ENCODE measurements around the gene BGN.

The BGN gene

DNA sequence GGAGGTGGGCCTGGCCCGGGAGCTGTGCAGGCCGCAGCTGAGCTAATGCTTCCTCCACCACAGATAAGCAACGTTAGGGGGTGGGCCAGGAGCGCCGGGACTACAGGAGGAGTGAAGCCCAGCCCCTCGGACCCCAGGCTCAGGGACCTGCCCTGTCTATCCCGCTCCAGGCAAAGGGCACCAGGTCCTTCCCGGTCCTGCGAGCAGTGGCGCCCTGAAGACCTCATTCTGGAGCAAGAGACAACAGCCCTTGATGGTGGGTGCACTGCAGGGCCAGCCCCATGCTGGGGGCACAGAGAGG, 48.2 kb upstream of the BGN start:
- no peak overlapping the region for H3K27ac ChIP-seq (ENCODE audit: low read depth, low read length)
- no peaks in the 10 kb centered on the region for H3F3A ChIP-seq (ENCODE audit: insufficient read depth)
- no peaks in the 10 kb centered on the region for H3K36me3 ChIP-seq (ENCODE audit: low read length)
- H3K27me3 ChIP-seq (ENCODE audit: low read length), result no peaks in the 10 kb centered on the region
- no peaks in the 10 kb centered on the region for H3K9me2 ChIP-seq (replicated peaks; ENCODE audit: insufficient read depth, low read length)
- no peaks in the 10 kb centered on the region for H4K20me1 ChIP-seq (ENCODE audit: low read depth, low read length)
- no peak overlapping the region for H2AFZ ChIP-seq (ENCODE audit: low read depth, low read length, severe bottlenecking)
- H3K4me3 ChIP-seq (ENCODE audit: insufficient read depth, low read length, poor library complexity, severe bottlenecking), result no peak overlapping the region
- H3K79me2 ChIP-seq (ENCODE audit: insufficient read depth, low read length), result no peaks in the 10 kb centered on the region
- no peak overlapping the region for H3K9ac ChIP-seq (ENCODE audit: low read length)
- H3K4me2 ChIP-seq (ENCODE audit: low read depth, low read length, poor library complexity, severe bottlenecking), result no peak overlapping the region
- no peaks in the 10 kb centered on the region for H3K9me3 ChIP-seq (ENCODE audit: insufficient read depth, low read length)
- no peak for TF ChIP-seq EZH2phosphoT487 (conservative IDR thresholded peaks at IDR 0.05; ENCODE audit: low read length)
- TF ChIP-seq, protein P1, sequence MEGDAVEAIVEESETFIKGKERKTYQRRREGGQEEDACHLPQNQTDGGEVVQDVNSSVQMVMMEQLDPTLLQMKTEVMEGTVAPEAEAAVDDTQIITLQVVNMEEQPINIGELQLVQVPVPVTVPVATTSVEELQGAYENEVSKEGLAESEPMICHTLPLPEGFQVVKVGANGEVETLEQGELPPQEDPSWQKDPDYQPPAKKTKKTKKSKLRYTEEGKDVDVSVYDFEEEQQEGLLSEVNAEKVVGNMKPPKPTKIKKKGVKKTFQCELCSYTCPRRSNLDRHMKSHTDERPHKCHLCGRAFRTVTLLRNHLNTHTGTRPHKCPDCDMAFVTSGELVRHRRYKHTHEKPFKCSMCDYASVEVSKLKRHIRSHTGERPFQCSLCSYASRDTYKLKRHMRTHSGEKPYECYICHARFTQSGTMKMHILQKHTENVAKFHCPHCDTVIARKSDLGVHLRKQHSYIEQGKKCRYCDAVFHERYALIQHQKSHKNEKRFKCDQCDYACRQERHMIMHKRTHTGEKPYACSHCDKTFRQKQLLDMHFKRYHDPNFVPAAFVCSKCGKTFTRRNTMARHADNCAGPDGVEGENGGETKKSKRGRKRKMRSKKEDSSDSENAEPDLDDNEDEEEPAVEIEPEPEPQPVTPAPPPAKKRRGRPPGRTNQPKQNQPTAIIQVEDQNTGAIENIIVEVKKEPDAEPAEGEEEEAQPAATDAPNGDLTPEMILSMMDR (IDR thresholded peaks at IDR 0.05; ENCODE audit: insufficient read depth, low read length, poor library complexity, severe bottlenecking), result no peak

DNA sequence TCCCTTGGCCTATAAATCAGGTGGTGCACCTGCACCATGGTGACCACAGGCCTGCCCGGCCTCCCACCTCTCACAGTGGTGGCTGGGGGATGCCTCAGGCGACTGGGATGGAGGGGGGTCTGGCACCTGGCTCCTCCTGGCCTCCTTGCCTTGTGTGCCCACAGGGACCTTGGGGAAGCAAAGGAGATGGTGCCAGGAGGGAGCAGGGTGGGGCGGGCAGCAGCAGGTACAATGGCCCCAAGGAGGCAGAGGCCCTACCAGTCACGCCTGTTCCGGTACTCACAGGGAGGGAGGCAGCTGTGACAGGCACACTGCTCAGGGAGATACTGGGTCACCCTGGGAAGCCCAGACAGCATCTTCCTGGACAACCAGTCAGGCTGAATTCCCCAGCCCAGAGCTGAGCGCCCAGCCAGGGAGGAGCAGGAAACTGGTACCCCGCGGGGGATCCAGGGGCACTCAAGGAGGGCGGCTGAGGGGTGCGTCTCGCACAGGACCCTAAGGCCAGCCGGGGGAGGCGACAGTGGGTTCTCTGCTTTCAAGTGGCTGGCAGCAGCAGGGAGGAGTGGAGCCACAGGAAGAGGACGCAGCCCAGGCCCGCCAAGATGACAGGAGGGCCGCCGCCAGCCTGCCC, 47.7 kb upstream of the BGN start:
- no peaks in the 10 kb centered on the region for H3K9me2 ChIP-seq (replicated peaks; ENCODE audit: insufficient read depth, low read length)
- H3K27ac ChIP-seq (ENCODE audit: low read depth, low read length), result no peak overlapping the region
- H4K20me1 ChIP-seq (ENCODE audit: low read depth, low read length), result no peaks in the 10 kb centered on the region
- H3K36me3 ChIP-seq (ENCODE audit: low read length), result no peaks in the 10 kb centered on the region
- H3K79me2 ChIP-seq (ENCODE audit: insufficient read depth, low read length), result no peaks in the 10 kb centered on the region
- H2AFZ ChIP-seq (ENCODE audit: low read depth, low read length, severe bottlenecking), result no peak overlapping the region
- no peak overlapping the region for H3K9ac ChIP-seq (ENCODE audit: low read length)
- no peaks in the 10 kb centered on the region for H3K9me3 ChIP-seq (ENCODE audit: insufficient read depth, low read length)
- no peak overlapping the region for H3K4me3 ChIP-seq (ENCODE audit: insufficient read depth, low read length, poor library complexity, severe bottlenecking)
- H3K27me3 ChIP-seq (ENCODE audit: low read length), result no peaks in the 10 kb centered on the region
- no peak for TF ChIP-seq EZH2phosphoT487 (conservative IDR thresholded peaks at IDR 0.05; ENCODE audit: low read length)
- TF ChIP-seq, protein P1 (IDR thresholded peaks at IDR 0.05; ENCODE audit: insufficient read depth, low read length, poor library complexity, severe bottlenecking), result no peak
- H3F3A ChIP-seq (ENCODE audit: insufficient read depth), result no peaks in the 10 kb centered on the region
- H3K4me2 ChIP-seq (ENCODE audit: low read depth, low read length, poor library complexity, severe bottlenecking), result no peak overlapping the region

DNA sequence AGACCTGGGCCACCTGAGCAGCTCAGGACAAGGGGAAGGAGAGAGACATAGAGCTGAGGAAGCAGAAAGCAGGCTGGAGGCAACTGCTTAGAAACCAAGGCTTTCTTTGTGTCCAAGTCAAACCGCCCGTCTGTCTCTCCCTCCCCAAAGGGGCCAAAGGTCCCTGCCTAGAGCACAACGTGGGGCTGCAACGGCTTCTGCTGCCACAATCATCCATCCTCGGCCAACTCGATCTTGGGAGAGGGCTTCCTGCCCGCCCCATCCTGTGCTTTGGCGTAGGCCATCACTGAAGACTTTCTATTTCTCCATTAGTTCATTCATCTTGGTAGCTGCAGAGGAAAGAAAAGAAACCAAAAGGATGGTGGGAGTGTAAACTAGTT, 47.2 kb upstream of the BGN start:
- TF ChIP-seq, protein P1 (IDR thresholded peaks at IDR 0.05; ENCODE audit: insufficient read depth, low read length, poor library complexity, severe bottlenecking), result no peak
- no peak for TF ChIP-seq EZH2phosphoT487 (conservative IDR thresholded peaks at IDR 0.05; ENCODE audit: low read length)
- Histone ChIP-seq H3K9me3 (ENCODE audit: insufficient read depth, low read length) (no peaks in the 10 kb centered on the region), H3K27me3 (ENCODE audit: low read length) (no peaks in the 10 kb centered on the region), H2AFZ (ENCODE audit: low read depth, low read length, severe bottlenecking) (no peak overlapping the region), H3K36me3 (ENCODE audit: low read length) (no peaks in the 10 kb centered on the region), H4K20me1 (ENCODE audit: low read depth, low read length) (no peaks in the 10 kb centered on the region), H3K4me2 (ENCODE audit: low read depth, low read length, poor library complexity, severe bottlenecking) (no peak overlapping the region), H3F3A (ENCODE audit: insufficient read depth) (no peaks in the 10 kb centered on the region), H3K9me2 (replicated peaks; ENCODE audit: insufficient read depth, low read length) (no peaks in the 10 kb centered on the region), H3K9ac (ENCODE audit: low read length) (no peak overlapping the region), H3K4me3 (ENCODE audit: insufficient read depth, low read length, poor library complexity, severe bottlenecking) (no peak overlapping the region), H3K27ac (ENCODE audit: low read depth, low read length) (no peak overlapping the region), H3K79me2 (ENCODE audit: insufficient read depth, low read length) (no peaks in the 10 kb centered on the region)

Data from SU-DHL-6 (cell line).